BJ (cell line): ENCODE results near the gene MRPL54. TPM values are rescaled to one million over a fixed set of nuclear protein-coding genes. Genes with fewer than 3 reads are reported as not detected.

Experiments
- CTCF ChIA-PET: fragments of 350-600 bp; formaldehyde crosslinking; extraction: SDS; loops from one replicate; lab custom pipeline; 2021; ENCODE audit warnings: antibody characterized with exemption, inconsistent platforms; lab: Yijun Ruan, JAX
- POLR2A ChIA-PET: fragments of 300-600 bp; sonication (Branson Sonifier 250); formaldehyde crosslinking; extraction: SDS; loops from one replicate; lab custom pipeline; 2021; ENCODE audit warnings: antibody characterized with exemption; lab: Charles Lee
- DNase-seq: peaks from one replicate; pipeline ENCODE4 v3.0.0-alpha.2; 2011; ENCODE audit warnings: low read depth
- H3K27me3 ChIP-seq: 2 replicates; pipeline ENCODE4 v1.6.0; 2011; ENCODE audit warnings: low read length; ENCODE audit not compliant: control insufficient read depth, insufficient read depth
- H3K36me3 ChIP-seq: 2 replicates; pipeline ENCODE4 v1.5.1; 2011; ENCODE audit warnings: low read length; ENCODE audit not compliant: control insufficient read depth, insufficient read depth
- H3K4me3 ChIP-seq: 2 replicates; pipeline ENCODE4 v1.5.1; 2011; ENCODE audit warnings: low read depth, mild to moderate bottlenecking, control low read depth, low read length
- polyA plus RNA-seq: library from polyadenylated mRNA; depleted of rRNA; stranded (reverse); fragments of >200 nt; gene quantifications from 2 replicates; pipeline ENCODE4 v1.2.3, GENCODE V29; 2011
- TF ChIP-seq, protein P1 (sequence below): IDR thresholded peaks from 2 replicates; pipeline ENCODE4 v1.5.1; 2011; ENCODE audit warnings: low read depth, mild to moderate bottlenecking, control low read depth, inconsistent platforms, low read length, moderate library complexity; ENCODE audit not compliant: insufficient read depth

Gene MRPL54
- polyA plus RNA-seq, 1 experiment = 77.7 TPM

DNA sequence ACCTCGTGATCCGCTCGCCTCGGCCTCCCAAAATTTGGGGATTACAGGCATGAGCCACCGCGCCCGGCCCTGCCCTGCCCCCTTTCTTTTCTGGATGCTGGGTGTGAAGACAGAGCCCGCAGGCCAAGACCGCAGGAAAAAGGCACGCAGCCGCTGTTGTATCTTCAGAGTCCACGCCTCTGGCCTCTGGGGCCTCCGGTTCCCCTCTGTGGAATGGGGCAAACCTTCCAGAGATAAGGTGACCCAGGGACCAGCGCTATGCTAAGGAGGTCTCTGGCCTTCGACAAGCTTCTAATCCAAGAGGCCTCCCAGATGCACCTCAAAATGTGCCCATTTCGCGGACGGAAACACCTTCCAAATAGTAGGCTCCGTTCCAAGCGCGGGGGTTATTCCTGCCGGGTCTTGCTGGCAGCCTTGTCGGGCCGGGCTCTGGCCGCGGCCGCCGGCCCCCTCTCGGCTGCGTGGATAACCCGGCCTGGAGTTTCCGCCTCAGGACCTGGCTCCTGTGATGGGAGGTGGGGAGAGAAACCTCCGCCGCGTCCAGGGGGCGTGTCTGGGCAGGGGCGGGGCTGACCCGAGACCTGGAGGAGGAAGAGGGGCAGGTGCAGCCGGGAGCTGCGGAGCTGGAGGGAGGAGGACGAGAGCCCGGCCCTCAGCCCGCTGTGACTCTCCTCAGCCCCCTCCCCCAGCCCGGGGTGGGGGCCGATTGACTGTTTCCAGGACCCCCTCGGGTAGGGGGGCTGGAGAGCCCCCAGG lies 41.2 kb upstream of the MRPL54 start:
- H3K4me3 ChIP-seq = no peak overlapping the region
- CTCF ChIA-PET = interaction anchor here (0.8 to 3.9 kb wide), 3 partner anchors 14 to 247 kb away, joined by 3 to 21 read pairs (median 6); partner anchors contain the start of gene TJP3
- no peaks in the 10 kb centered on the region for H3K36me3 ChIP-seq
- POLR2A ChIA-PET = no interaction called here
- DNase-seq = no peak
- TF ChIP-seq, protein P1, sequence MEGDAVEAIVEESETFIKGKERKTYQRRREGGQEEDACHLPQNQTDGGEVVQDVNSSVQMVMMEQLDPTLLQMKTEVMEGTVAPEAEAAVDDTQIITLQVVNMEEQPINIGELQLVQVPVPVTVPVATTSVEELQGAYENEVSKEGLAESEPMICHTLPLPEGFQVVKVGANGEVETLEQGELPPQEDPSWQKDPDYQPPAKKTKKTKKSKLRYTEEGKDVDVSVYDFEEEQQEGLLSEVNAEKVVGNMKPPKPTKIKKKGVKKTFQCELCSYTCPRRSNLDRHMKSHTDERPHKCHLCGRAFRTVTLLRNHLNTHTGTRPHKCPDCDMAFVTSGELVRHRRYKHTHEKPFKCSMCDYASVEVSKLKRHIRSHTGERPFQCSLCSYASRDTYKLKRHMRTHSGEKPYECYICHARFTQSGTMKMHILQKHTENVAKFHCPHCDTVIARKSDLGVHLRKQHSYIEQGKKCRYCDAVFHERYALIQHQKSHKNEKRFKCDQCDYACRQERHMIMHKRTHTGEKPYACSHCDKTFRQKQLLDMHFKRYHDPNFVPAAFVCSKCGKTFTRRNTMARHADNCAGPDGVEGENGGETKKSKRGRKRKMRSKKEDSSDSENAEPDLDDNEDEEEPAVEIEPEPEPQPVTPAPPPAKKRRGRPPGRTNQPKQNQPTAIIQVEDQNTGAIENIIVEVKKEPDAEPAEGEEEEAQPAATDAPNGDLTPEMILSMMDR = no peak
- H3K27me3 ChIP-seq = peaks cover 20% of the 10 kb centered on the region

DNA sequence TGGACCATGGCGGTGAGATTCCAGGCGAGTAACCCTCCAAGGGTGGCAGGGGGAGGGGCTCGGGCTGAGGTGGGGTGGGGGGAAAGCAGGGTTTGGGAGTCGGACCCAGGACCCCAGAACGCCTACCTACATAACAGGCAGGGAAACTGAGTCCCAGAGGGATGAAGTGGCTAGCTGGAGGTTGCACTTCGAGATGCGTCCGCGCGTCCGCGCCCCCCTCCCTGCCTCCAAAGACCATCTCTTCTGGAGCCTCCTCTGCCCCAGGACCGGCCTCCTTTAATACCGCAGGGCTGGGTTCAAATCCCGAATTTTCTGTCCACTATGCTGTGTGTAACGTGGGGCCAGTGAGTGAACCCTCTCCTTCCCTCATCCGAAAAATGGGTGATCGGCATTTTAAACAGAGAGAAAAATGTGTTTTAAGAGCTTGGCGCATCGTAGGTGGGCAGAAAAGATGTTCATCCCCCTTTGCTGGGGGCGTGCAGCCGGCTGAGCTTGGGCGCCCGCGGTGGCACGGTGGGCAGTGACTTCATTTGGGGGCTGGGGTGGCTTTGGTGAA lies 40.5 kb upstream of the MRPL54 start:
- no peaks in the 10 kb centered on the region for H3K36me3 ChIP-seq
- H3K4me3 ChIP-seq = no peak overlapping the region
- POLR2A ChIA-PET = no interaction called here
- TF ChIP-seq, protein P1 = no peak
- H3K27me3 ChIP-seq = peaks cover 20% of the 10 kb centered on the region
- CTCF ChIA-PET = interaction anchor here (1.6 kb wide), 1 partner anchor 177 kb away, joined by 6 read pairs; no protein-coding TSS in a partner anchor
- DNase-seq = no peak

- ChIA-PET CTCF (no interaction called here), POLR2A (no interaction called here)
- TF ChIP-seq, protein P1 = no peak
- H3K27me3 ChIP-seq = peaks cover 20% of the 10 kb centered on the region
- DNase-seq = no peak
- no peaks in the 10 kb centered on the region for H3K36me3 ChIP-seq
- H3K4me3 ChIP-seq = no peak overlapping the region
These were observed 39.9 kb upstream of the MRPL54 start for GRCh38 chr19:3722443-3723109.

DNA sequence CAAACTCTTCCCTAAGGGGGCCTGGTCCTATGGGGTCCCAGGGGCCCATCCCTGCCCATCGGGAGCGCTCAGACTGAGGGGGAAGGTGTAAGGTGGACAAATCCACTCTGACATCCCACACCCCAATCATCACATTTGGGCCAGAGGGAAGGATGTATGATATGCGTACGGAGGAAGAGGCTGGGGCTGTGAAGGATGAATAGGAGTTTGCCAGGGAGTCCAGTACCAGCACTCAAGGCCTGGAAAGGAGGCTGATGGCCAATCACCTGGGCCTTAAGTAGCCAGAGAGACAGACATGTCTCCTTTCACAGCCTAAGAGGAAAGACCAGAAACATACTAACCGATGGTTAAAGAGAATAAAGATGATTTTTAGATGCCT lies 39.4 kb upstream of the MRPL54 start:
- H3K4me3 ChIP-seq = no peak overlapping the region
- CTCF ChIA-PET = no interaction called here
- H3K36me3 ChIP-seq = no peaks in the 10 kb centered on the region
- peaks cover 20% of the 10 kb centered on the region for H3K27me3 ChIP-seq
- TF ChIP-seq, protein P1 = no peak
- DNase-seq = no peak
- POLR2A ChIA-PET = no interaction called here

- POLR2A ChIA-PET = no interaction called here
- TF ChIP-seq, protein P1 = no peak
- Histone ChIP-seq H3K27me3 (peaks cover 20% of the 10 kb centered on the region), H3K4me3 (no peak overlapping the region), H3K36me3 (no peaks in the 10 kb centered on the region)
- CTCF ChIA-PET = no interaction called here
- DNase-seq = no peak
These were observed 38.6 kb upstream of the MRPL54 start for GRCh38 chr19:3723883-3724282.
